NCI-H2171 (cell line): ENCODE results near the gene SLC43A1.
"Not testable (repeated sequence)": the region's sequence is repeated elsewhere in the genome, so short reads cannot be mapped to it uniquely, and the experiment has no call there.

ENCODE experiments used
- DNase-seq: peaks from one replicate; lab custom pipeline; 2025; lab: John Stamatoyannopoulos, UW

Gene SLC43A1

DNA sequence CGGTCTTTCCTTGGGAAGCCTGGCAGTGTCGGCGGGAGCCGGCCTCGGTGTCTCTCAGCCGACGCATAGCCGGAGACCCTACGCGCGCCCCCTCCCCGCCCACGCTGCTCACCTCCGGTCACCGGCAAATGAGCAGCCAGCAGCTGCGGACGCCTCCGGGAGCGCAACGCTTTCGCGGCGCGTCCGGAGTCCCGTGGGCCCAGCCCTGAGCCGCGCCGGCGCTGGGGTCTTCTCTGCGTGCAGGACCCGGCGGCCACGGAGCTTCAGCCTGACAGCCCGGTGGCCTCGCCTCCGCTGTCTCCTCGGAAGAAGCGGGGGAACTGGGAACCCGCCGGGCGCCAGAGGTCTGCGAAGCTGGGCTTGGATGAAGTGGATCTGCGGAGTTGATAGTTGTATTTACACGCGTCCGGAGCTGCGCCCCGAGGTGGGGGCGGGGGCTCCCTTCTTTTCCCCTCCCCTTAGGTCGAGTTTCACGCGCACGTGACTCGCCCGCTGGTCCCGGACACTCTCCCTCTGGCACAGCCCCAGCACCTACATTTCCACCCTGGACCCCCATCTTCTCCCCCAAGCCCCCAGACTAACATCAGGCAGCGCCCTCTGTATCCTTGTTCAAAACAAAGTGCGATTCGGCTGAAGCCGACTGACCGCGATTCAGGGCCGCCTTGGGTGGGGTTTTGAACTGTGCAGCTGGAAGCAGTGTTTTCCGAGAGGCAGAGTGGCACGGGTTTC, at the start of gene SLC43A1:
TSS of gene SLC43A1 (minus strand) at position 371 of the 729 bp plus-strand sequence. CDS start 1,591 bp downstream, outside the sequence.
- no peak for DNase-seq

DNA sequence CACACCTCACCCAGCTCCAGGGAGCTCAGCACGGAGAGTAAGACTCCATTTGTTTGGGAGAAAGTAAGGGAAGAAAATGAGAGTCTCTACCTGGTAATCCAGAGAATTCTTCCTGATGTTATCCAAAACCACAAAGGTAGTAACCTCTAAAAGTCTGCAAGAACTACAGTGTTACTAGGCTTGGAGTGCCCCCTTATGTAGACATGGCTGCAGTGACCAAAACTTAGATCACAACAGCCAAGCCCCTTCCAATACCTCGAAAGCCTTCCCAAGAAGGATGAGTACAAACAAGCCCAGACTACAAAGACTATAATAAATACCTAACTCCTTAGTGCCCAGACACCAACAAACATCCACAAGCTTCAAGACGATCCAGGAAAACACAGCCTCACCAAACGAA, 47.1 kb upstream of the SLC43A1 start:
- no peak for DNase-seq

DNA sequence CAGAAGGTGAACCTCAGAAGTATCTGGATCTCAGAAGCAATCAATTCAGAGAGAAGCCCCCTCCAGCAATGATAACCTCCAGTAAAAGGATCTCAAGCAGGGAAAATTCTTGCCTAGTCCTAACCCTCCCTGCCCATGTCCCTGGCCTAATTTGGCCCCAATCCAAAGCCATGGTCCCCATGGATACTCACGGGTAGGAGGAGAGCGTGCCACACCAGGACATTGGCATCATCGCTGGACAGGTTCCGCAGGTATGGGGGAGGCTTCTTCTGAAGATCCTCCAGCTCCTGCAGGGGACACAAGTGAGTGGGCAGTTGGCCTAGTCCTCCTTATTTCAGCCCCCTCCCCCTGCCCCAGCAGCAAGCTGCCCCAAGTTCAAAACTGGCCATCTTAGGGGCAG, 44.6 kb upstream of the SLC43A1 start:
- DNase-seq, result no peak

DNA sequence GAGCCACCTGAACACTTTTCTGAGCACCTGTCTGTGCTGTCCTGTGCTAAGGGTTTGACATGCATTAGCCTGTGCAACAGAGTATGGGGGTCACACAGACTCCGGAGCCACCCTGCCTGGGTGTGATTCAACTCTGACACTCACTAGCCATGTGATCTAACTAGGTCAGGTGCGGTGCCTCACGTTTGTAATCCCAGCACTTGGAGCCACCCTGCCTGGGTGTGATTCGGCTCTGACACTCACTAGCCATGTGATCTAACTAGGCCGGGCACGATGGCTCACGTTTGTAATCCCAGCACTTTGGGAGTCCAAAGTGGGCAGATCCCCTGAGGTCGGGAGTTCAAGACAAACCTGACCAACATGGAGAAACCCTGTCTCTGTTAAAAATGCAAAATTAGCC, 40.5 kb upstream of the SLC43A1 start:
- no peak for DNase-seq

DNA sequence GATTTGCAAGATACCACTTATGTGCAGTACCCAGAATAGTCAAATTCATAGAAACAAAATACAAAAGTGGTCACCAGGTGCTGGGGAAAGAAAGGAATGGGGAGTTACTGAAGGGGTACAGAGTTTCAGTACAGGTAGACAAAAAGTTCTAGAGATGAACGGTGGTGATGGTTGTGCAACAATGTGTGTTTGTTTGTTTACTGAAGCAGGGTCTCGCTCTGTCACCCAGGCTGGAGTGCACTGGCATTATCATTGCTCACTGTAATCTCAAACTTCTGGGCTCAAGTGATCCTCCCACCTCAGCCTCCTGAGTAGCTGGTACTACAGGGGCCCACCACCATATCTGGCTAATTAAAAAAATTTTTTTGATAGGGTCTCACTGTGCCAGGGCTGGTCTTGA, 39.9 kb upstream of the SLC43A1 start:
- no peak for DNase-seq

DNA sequence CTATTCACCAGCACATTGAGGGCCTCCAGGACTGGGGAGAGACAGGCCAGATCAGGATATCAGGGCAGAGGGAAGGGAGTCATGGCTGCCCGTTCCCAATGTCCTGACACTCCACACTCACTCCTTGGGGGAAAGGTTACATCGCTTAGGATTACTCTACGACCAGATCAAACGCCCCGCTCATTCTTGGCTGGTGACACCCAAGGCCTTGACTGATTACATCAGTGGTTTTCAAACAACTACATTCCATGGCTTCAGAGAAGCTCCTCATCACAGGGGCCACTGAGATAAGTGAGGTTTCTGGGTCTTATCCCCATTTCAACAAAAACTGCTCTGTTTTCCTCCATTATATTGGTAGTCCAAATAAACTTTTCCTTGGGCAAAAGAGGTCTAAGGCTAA, 37.0 kb upstream of the SLC43A1 start:
- no peak for DNase-seq

DNA sequence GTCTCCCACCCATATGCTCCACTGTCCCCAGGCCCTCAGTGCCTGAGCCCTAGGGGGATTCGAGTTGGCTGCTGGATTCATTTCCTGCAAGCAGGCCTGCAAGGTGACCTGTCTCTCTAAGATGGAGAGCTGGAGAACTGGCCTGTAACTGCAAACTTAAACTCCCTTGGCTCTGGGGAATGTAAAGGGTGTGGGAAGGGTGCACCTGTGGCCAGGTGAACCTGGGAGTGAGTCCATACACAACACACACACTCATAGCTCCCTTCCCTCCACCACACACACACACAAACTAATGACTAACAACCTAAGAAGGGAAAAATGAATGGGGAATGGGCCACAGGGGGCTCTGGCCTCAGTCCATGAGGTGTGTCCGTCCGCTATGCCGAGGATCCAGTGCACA, 36.4 kb upstream of the SLC43A1 start:
- no peak for DNase-seq

DNA sequence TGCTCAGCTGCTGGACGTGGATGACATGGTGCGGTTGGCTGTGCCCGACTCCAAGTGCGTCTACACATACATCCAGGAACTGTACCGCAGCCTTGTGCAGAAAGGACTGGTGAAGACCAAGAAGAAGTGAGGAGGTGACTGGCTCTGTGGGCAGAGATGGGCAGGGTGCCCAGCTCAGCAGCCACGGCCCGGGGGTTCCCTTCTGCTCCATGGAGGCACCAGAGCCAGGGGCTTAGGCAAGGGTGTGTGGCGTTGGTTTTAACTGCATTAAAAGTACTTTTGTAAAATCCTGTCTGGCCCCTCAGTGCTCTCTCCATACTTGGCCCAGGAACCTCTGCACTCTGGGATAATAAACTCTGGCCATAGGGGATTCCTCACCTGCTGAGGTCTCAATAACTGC, 34.5 kb upstream of the SLC43A1 start:
- DNase-seq, result no peak

DNA sequence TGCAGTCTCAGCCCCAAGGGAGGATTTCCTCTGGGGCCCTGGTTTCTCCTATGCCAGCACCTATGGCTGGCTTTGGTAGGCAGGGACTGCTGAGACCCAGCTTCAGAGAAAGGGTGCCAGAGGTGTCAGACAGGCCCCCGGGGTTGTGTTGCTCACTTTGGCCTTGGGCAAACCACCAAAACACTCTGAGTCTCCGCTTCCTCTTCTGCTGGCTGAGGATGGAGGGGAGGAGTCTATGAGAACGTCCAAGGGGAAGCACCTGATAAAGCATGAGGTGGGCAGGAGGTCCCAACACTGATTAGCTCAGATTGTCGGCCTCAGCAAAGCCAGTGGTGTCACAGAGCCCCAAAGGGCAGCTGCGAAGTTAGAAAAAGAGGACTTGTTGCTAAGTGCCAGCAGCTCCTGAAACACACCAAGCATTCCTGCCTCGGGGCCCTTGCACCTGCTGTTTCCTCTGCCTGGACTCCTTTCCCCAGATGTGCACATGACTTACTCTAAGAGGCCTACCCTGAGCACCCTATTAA, 32.4 kb upstream of the SLC43A1 start:
- DNase-seq, result no peak

DNA sequence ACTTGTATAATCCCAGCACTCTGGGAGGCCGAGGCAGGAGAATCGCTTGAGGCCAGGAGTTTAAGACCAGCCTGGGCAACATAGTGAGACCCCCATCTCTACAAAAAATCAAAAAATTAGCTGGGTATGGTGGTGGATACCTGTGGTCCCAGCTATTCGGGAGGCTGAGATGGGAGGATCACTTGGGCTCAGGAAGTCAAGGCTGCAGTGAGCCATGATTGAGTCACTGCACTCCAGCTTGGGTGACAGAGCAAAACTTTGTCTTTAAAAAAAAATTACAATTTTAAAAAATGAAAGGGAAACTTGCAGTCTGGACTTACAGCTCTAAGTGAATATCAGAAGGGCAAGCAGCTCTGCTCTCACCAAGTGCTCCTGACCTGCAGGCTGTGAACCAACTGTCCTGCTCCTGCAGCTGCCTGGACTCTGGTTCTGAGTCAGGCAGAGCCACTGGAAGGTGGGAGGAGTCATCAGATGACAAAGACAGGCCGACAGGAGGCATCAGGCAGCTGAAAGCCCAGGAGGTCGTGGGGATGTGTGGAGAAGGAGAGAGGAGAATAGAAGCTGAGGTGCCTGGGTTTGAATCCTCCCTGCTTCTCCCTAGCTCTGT, 31.5 kb upstream of the SLC43A1 start:
- DNase-seq, result no peak

DNA sequence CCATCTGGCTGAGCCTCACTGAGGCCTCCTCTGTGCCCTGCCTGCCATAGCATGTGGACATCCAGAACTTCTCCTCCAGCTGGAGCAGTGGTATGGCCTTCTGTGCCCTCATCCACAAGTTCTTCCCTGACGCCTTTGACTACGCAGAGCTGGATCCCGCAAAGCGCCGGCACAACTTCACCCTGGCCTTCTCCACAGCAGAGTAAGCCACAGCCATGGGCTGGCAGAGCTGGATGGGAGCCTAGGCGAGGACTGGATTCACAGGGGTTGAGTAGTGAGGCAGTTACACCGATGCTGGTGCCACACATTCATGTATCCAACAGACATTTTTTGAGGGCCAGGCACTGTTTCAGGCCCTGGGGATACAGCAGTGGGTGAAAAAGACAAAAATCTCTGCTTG, 30.9 kb upstream of the SLC43A1 start:
- no peak for DNase-seq

DNA sequence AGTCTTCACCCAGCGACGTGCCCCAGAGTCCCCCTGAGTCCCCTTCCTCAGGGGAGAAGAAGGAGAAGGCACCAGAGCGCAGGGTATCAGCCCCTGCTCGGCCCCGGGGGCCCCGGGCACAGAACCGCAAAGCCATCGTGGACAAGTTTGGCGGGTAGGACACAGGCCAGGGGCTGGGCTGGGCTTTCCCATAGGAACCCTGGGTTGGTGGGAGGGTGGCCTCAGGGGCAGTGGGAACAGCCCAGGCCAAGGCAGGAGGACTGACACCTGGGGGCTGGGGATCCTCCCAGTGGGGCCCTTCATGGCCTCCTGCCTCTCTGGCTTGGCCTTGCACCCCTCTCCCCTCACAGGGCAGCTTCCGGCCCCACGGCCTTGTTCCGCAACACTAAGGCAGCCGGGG, 30.4 kb upstream of the SLC43A1 start:
- DNase-seq, result no peak

DNA sequence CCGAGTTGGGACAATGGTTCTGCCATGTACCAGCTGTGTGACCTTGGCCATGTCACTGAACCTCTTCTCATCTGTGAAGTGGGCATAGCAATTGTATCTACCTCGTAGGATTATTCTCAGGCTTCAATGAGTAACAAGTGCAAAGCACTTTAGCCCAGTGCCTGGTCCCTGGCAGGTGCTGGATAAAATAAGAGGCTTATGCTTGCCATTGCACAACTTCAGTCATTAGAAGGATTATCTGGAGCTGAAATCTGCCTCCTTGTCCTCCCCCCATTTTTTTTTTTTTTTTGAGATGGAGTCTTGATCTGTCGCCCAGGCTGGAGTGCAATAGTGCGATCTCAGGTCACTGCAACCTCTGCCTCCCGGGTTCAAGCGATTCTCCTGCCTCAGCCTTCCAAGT, 29.1 kb upstream of the SLC43A1 start:
- DNase-seq, result no peak

DNA sequence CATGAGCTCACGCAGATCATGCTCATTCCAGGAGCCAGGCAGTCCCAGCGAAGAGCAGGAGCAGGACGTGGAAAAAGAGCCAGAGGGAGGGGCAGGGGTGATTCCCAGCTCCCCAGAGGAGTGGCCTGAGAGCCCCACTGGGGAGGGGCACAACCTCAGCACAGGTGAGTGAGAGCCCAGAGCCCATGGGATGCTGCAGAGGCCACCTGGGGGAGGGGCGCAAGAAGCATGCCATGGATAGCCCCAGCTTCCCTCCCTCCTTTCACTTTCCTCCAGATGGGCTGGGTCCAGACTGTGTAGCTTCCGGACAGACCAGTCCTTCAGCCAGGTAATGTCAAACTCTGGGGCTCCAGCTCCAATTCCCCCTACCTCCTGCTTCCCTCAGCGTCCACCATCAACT, 28.1 kb upstream of the SLC43A1 start:
- no peak for DNase-seq

DNA sequence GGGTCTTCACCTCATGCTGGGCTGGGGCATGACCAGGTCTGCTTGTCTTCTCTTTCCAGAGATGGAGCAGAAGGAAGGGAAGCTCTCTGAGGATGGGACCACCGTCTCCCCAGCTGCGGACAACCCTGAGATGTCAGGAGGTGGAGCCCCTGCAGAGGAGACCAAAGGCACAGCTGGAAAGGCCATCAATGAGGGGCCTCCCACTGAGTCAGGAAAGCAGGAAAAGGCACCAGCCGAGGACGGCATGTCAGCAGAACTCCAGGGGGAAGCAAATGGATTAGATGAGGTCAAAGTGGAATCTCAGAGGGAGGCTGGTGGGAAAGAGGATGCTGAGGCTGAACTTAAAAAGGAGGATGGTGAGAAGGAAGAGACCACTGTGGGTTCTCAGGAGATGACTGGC, 27.1 kb upstream of the SLC43A1 start:
- DNase-seq, result no peak

DNA sequence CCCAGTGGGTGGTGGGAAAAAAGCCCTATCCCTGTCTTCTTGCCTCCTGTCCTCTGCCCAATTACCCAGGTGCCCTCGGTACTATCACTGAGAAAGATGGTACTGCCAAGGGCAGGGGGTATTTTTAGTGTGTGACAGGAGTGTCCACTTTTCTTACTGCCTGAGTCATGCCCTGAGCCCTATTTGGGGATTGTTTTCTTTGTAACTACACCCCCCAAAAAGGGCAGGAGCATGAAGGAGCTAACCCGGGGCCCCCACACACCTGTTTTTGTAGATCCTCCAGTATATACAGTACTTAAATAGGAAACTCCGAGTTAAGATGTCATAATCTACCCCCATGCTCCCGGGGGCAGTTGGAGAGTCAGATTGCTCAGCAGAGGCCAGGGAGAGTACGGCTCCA, 25.7 kb upstream of the SLC43A1 start:
- no peak for DNase-seq

DNA sequence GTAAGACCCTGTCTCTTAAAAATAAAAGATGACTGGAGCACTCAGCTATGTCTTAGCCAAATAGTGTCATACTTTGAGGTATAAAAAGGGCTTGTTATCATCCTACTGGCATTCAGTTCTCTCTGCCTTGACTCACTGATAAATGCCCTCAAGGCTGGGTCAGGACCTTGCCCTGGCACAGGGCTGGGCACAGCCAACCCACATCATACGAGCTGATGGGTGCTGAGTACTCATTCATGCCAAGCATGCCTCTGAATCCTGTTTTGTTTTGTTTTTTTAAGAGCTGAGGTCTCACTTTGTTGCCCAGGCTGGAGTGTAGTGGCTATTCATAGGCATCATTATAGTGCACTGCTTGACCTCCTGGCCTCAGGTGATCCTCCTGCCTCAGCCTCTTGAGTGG, 23.8 kb upstream of the SLC43A1 start:
- DNase-seq, result no peak

DNA sequence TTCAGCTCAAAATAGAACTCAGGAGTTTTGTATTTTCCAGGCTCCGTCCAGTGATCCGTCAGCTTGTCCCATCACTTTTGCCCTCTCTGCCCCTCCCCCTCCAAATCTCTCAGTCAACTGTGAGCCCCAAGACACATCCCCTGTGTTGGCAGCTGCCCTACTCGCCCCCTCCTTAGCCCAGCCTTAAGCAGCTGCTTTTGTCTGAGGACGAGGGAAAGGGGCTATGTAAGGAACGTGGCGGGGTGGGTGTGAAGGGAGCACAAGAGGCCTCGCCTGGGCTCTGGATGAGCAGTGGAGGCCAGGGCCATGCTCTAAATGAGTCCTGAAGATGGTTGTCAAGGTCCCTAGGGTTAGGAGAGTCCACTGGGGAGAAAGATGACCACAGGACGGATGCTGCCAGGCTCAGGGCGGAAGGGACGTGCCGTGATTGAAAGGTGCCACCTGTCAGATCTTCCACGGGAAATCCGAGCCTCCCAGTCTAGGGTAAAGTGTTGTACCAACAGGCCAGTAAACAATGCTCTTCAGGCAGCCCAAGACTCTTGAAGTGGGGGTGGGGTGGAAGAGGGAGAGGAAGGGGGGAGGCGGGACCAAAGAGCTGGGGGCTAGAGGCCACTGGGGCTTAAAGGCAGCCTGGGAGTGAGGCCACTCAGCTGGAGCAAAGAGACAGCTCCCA, 21.6 kb upstream of the SLC43A1 start, which contains the start of gene SMTNL1:
TSS of gene SMTNL1 (plus strand) at position 649 of the 673 bp plus-strand sequence. CDS start 5,048 bp downstream, outside the sequence.
- DNase-seq, result no peak

DNA sequence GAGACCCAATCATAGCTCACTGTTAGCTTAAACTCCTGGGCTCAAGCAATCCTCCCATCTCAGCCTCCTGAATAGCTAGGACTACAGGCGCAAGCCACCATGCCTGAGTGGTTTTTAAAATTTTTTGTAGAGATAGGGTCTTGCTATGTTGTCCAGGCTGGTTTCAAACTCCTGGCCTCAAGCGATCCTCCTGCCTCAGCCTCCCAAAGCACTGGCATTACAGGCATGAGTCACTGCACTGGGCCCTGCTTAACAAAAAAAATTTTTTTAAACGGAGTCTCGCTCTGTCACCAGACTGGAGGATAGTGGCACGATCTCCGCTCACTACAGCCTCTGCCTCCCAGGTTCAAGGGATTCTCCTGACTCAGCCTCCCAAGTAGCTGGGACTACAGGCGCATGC, 18.9 kb upstream of the SLC43A1 start:
- not testable (repeated sequence) for DNase-seq

DNA sequence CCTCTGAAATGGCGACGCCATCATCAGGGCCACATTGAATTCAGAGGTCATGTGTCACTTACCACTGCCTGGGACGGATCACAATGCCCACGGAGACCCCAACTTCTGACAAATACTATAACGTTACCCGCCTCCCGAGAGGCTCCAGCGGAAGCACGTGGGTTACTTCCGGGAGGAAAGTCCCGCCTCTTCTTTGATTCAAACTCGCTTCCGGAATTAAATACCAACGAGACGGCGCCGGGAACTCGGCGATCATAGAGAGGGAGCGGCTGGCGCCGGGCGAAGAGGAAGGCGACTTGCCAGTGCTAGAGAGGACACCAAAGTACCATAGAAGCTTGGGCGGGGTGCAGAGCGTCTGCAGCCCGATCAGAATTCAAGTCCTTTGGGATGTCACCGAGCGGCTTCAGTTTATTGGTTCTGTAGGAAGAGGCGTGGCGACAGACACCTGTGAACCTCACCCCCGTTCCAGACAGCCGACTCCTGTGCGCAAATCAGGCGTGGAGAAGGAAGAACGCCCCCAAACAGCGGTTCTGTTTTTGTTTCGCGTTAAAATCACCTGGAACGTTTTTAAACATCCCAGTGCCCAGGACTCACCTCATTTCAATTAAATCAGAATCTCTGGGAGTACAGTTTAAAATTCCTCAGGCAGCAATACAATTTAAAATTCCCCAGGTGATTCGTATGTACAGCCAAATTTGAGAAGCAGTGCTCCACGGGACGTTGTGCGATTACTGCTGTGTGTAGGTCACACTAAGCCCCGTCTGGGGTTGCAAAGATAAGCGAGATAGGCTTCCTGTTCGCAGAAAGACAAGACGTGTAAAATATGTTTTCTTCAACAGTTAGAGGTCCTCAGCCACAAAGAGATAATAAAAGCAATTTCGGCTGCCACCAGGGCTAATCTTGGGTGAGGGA, 15.3 kb upstream of the SLC43A1 start, which contains the start of gene TIMM10:
TSS of gene TIMM10 (minus strand) at position 159 of the 912 bp plus-strand sequence. CDS start 565 bp downstream, outside the sequence.
- peak; percentile 100 for DNase-seq

DNA sequence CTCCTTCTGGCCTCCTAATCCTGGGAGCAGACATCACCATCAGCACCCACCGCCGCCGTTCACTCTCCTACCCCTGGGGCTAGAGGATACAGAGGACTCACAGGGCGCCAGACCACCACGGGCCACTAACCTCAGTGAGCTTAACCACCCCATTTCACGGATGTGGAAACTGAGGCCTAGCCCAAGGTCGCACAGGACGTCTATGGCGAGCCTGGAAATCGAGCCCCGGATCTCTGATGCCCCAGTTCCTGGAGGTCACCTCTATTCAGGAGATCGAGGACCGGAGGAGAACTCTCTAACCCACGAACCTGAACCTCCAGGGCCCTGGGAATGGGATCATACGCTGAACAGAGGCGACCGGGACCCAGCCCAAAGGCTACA, 14.7 kb upstream of the SLC43A1 start:
- no peak for DNase-seq

DNA sequence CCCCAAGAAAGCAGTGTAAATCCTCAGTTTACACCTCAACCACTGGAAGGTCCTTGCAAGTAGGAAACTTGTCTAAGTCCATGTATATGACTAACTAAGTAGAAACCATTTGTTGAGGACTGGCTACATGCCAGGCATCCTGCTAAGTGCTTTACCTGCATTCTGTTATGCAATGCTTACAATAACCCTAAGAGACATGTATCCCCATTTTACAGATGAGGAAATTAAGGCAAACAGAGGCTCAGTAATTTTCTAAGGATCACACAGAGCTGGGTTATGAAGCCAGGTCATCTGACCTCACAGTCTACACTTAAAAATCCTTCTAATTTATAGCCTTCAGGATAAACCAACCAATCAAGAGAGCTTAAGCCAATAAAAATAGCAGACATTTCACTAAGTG, 13.5 kb upstream of the SLC43A1 start:
- no peak for DNase-seq
